Measurements from ENCODE around the gene GRID1. TPM values are rescaled to one million over a fixed set of nuclear protein-coding genes. Genes with fewer than 3 reads are reported as not detected.

Gene GRID1
- total and polyA plus RNA-seq, 4 donors = 1.1 to 3.8 TPM; not detected in 2

DNA sequence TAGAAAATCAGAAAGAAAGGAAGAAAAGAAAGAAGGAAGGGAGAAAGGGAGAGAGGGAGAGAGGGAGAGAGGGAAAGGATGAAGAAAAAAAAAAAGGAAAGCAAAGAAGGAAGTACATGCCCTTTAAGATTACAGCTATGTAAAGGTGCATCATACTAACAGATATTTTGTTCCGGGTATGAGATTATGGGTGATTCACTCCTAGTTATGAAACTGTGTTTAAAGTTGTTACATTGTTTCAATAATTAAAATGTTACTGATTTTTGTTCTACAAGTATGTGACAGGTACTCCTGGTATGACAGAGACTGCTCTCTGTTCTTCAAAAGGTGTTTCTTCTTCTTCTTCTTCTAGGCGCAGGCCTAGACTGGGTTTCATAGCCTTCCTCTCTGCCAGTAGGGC is 808.9 kb downstream of the GRID1 start:
- intact Hi-C loops (cut with DNase I) = no loop called here
- H3K27me3 ChIP-seq (ENCODE audit: control insufficient read depth in 1 of 2, insufficient read depth in 2 of 2, low read length in 1 of 2) = no peaks in the 10 kb centered on the region
- WGBS, 2 donors = 94 to 95% methylated on average over 2 of the region's 2 CpGs
- ATAC-seq (ENCODE audit: low FRiP score) = no peak
- H3K27ac ChIP-seq (ENCODE audit: low read depth in 1 of 2, low read length in 2 of 2) = no peak overlapping the region
- DNase-seq = no peak
- no peaks in the 10 kb centered on the region for H3K4me1 ChIP-seq (ENCODE audit: control insufficient read depth in 1 of 2, insufficient read depth in 2 of 2, low read length in 2 of 2)
- no peaks in the 10 kb centered on the region for H3K36me3 ChIP-seq (ENCODE audit: control insufficient read depth in 1 of 2, insufficient read depth in 2 of 2, low read length in 1 of 2)
- no peaks in the 10 kb centered on the region for H3K9me3 ChIP-seq (ENCODE audit: control insufficient read depth, low read length)
- no peak overlapping the region for H3K4me3 ChIP-seq (ENCODE audit: low read length in 2 of 2)

DNA sequence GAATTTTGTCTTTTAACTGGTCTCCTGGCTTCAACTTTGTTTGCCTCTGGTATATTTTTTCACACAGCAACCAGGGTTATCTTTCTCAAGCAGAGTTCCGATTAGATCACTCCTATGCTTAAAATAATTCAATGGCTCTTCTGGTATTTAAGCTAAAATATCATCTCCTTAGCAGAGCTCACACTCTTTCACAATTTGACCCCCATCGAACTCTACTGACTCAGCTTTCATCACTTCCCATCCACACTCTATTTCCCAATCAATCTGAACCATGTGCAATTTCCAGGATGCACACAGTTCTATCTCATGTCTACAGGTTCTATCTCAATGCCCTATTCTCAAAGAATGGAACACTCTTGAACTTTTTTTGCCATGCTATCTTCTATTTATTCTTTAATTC is 809.5 kb downstream of the GRID1 start:
- H3K4me1 ChIP-seq (ENCODE audit: control insufficient read depth in 1 of 2, insufficient read depth in 2 of 2, low read length in 2 of 2) = no peaks in the 10 kb centered on the region
- DNase-seq (no peak), ATAC-seq (ENCODE audit: low FRiP score) (no peak)
- no peaks in the 10 kb centered on the region for H3K27me3 ChIP-seq (ENCODE audit: control insufficient read depth in 1 of 2, insufficient read depth in 2 of 2, low read length in 1 of 2)
- intact Hi-C loops (cut with DNase I) = no loop called here
- WGBS, 2 donors = 21 to 31% methylated on average over 2 of the region's 2 CpGs
- no peaks in the 10 kb centered on the region for H3K36me3 ChIP-seq (ENCODE audit: control insufficient read depth in 1 of 2, insufficient read depth in 2 of 2, low read length in 1 of 2)
- H3K4me3 ChIP-seq (ENCODE audit: low read length in 2 of 2) = no peak overlapping the region
- H3K9me3 ChIP-seq (ENCODE audit: control insufficient read depth, low read length) = no peaks in the 10 kb centered on the region
- H3K27ac ChIP-seq (ENCODE audit: low read depth in 1 of 2, low read length in 2 of 2) = no peak overlapping the region

Small RNA genes lying within 50 kb of the gene (microRNA-seq; reads per million reads assigned to microRNA genes)
- 1.8 to 3.0 reads per million in 2 donors for gene MIR346

Other genes with a start within 250 kb of the GRID1 start
- 10 to 100 TPM; 34.1 to 37.3 TPM for gene WAPL, start 155.0 kb upstream of the GRID1 start, total RNA-seq
- gene WAPL, start 155.0 kb upstream of the GRID1 start, polyA plus RNA-seq = 10 to 100 TPM; 13.2 to 14.1 TPM